GM18907 (cell line): ENCODE results near the gene KIF17.
"Not testable (repeated sequence)": the region's sequence is repeated elsewhere in the genome, so short reads cannot be mapped to it uniquely, and the experiment has no call there.

Source experiments
- ATAC-seq: cut with Tn5 transposase; IDR thresholded peaks from one replicate; pipeline ENCODE4 v1.9.1; 2021; ENCODE audit warnings: mild to moderate bottlenecking, moderate library complexity; ENCODE audit not compliant: unreplicated experiment

The KIF17 gene

GRCh38 chr1:20693623-20694022 is 24.2 kb downstream of the KIF17 start:
- no peak for ATAC-seq

- ATAC-seq, result no peak
Observed at GRCh38 chr1:20691872-20692271, 25.9 kb downstream of the KIF17 start.

DNA sequence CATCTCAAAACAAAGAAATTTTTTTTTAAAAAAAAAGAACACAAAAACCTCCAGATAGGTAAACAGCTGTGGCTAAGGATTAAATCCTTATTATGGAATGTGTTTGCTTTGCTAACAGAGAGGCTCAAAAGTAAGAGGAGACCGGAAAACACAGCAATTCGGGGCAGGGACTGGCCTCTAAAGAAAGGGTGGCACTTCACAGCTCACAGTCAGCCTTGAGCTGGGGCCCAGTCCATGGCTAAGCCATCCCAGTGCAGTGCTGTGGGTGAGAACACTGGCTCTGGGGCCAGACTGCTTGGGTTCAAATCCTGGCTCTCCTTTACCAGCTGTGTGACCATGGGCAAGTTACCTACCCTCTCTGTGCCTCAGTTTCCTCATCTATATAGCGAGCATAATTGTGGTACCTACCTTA is 28.2 kb downstream of the KIF17 start:
- no peak for ATAC-seq

DNA sequence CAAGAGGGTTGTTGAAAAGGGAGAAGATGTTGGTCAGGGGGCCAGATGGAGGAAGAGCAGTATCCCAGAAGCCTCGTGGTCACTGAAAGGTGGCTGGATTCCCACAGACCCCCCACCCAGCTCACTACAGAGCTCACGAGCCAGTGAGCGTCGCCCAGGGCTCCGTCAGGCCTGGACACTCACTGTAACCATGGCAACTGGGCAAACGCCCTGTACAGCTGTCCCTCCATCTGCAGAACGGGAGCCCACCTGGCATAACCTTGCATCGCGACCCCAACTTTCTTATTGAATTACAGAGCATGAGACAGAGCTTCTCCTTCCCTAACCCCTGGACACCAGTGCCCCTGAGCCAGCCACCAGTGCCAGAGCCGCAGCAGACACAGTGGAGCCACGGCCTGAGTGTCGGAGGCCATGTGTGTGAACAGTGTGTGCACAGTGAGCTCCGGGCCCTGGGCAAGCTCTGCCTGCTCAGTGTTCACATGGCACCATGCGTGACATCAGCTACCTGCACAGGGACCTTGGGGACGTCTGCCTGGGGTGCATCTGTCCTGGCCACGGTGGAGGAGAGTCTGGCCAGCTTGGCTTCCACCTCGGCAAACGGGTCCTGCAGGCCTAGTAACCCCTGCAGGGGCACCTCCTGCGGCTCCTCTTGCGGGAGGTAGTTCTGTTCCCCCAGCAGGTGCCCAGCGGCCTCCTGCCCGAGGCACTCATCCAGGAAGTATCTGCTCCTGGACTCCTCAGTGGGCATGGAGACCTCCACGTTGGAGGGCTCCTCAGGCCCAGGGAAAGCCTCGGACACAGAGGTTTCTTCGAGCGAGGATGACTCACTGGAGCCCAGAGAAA is 30.7 kb downstream of the KIF17 start:
- ATAC-seq, result no peak

DNA sequence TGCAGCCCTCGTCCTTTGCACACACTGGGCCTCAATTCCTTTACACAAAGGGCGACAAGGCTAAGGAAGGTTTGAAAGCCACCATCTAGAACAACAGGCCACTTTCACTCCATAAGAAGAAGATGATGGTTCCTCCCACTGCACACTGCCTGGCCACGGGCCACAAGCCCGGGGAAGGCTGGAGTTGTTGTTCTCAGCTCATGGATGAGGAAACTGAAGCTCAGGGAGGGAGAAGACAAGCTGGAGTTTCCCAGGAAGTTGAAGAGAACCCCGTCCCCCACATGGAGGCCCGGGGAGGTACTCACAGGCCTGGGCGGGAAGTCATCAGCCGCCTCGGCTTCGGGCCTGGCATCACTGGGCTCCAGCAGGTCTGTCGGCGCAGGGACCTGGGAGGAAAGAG is 32.1 kb downstream of the KIF17 start:
- no peak for ATAC-seq

- no peak for ATAC-seq
Observed at GRCh38 chr1:20685099-20685662, 32.6 kb downstream of the KIF17 start.

DNA sequence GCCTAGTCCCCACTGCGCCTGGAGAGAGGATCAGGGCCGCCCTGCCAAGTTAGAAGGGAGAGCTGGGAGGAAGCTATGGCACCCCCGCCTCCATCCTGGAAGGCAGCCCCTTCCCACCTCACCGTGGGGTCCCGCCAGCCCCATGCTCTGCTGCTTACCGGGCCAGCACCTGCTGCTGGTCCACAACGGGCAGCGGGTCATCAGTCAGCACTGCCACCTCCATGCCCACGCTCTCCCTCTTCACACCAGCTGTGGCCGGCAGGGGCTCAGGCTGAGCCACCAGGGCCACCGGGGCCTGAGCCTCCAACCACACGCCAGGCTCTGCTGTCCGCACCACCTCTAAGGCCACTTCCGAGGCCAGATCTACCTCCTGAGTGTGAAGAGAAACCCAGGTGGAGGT is 33.2 kb downstream of the KIF17 start:
- ATAC-seq, result no peak

GRCh38 chr1:20684050-20684620 is 33.7 kb downstream of the KIF17 start:
- no peak for ATAC-seq

DNA sequence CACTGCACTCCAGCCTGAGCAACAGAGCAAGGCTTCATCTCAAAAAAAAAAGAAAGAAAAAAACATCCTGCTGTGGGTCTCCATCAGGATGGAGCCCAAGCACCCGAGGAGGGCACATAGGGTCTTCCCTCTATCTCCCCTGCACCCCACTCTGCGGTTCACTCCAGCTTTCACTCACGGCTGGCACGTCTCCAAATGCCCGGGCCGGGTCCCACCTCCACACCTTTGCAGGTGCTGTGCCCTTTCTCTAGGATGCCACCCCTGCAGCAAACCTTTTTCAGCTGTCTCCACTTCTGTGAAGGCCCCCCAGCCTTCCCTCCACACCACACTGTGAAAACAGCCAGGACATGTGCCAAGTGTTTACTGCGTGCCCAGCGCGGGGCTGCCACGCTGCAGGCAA is 34.2 kb downstream of the KIF17 start:
- ATAC-seq, result no peak

GRCh38 chr1:20682571-20683236 is 35.1 kb downstream of the KIF17 start:
- ATAC-seq, result no peak

- no peak for ATAC-seq
Observed at GRCh38 chr1:20681999-20682398, 35.8 kb downstream of the KIF17 start.

- ATAC-seq, result no peak
Observed at GRCh38 chr1:20680269-20680668, 37.5 kb downstream of the KIF17 start.

DNA sequence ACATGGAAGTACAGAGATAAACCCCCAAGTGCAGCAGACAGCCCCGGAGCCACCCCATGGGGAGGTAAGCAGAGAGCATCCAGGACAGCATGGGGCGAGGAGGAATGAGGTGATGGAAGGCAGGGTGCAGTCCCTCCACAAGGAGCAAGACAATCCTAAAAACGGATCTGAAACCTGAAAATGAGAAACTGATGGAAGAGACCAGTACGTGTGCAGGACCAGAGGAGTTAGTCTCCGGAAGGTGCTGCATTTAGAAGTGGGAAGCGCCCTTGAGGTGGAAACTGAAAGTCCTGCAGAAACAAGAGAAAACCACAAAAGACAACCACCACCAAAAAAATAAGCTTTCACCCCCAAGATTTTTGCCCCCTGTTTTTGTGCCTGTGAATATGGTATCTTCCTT is 39.2 kb downstream of the KIF17 start:
- no peak for ATAC-seq

DNA sequence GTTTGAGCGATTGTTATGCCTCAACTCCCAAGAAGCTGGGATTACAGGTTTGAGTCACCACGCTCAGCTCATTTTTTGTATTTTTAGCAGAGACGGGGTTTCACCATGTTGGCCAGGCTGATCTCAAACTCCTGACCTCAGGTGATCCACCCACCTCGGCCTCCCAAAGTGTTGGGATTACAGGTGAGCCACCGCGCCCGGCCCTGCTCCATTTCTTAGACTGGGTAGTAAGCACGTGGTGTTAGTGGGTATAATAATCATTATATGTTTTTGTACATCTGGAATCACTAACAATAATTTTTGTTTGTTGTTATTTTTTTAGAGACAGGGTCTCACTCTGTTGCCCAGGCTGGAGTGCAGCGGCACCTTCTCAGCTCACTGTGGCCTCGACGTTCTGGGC is 44.2 kb downstream of the KIF17 start:
- not testable (repeated sequence) for ATAC-seq

DNA sequence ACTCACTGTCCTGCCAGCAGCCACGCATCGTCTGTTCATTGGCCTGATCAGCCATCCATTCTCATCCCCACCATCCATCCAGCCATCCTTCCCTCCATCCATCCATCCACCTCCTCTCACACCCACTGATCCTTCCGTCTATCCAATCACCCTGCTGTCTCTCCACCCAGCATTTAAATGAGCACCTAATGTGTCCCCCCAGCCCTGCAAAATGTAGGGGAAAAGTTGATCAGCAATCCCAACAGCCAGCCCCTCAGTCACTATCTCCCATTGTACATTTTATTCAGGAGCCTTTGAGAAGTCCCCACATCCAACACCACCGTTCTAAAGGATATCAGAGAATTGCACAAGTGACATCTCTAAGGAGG is 45.6 kb downstream of the KIF17 start:
- no peak for ATAC-seq

DNA sequence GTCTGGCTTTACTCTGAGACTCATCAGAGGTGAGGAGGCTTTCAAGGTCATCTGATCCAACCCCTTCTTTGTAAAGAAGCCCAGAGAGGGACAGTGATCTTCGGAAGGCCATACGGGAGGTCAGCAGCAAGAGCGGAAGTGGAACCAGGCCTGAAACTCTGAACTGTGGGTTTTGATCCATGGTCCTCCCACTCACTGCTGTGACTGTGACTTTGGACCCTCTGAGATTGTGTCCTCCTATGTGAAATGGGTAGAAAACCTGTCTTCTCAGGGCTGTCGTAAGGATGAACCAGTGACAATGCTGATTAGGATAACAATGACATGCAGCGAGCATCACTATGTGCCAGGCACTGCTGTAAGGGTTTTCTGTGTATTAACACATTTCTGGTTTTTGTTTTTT is 46.9 kb downstream of the KIF17 start:
- ATAC-seq, result no peak

DNA sequence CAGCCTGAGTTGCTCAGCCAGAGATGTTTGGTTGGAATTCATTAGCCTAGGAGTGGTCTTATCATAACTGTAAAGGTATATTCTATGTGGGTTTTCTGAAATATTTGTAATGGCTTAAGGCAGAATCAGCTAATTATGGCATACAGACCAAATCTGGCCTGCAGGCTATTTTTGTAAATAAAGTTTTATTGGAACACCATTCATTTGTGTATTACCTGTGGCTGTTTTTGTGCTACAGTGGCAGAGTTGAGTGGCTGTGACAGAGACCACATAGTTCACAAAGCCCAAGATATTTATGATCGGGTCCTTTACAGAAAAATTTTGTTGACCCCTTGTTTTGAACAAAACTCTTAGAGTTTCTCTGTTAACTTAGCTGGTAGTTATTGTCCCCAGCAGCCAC is 49.2 kb downstream of the KIF17 start:
- no peak for ATAC-seq

GRCh38 chr1:20666804-20667203 is 51.0 kb downstream of the KIF17 start:
- ATAC-seq, result no peak

DNA sequence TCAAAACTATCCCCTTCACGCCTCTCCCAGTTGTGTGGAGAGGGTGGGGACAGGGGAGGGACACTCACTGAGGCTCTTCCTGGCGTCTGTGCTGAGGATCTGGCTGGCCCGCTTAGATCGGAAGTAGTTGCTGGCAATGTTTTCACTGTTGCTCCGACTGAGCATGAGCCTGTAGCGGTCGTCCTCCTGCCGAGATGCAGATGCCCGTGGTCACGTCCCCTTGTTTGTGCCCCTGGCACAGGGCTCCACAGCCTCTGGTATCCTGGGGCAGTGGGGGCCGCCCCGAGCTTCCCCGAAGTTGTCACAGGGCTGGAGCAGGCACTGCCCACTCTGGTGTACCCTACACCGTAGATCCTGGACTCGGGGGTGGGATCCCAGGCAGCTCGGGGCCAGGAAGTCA is 51.7 kb downstream of the KIF17 start:
- ATAC-seq, result no peak

DNA sequence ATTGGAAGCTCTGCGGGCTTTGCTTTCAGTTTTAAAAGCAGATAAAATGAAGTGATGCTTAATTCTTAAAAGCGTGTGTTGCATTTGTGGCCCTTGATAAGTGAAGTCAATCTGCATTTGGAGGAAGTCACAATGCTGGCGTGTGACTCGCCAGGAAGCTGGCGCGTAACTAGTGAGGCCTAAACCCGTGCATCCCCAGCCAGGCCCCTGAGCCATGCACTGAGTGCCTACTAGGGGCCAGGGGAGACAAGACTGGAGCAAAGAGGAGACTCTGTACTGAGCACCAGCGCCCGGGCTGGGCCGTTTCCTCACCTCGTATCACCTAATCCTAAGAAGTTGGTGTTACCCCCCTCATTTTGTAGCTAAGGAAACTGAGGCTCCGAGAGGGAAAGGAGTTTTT is 52.1 kb downstream of the KIF17 start:
- no peak for ATAC-seq

DNA sequence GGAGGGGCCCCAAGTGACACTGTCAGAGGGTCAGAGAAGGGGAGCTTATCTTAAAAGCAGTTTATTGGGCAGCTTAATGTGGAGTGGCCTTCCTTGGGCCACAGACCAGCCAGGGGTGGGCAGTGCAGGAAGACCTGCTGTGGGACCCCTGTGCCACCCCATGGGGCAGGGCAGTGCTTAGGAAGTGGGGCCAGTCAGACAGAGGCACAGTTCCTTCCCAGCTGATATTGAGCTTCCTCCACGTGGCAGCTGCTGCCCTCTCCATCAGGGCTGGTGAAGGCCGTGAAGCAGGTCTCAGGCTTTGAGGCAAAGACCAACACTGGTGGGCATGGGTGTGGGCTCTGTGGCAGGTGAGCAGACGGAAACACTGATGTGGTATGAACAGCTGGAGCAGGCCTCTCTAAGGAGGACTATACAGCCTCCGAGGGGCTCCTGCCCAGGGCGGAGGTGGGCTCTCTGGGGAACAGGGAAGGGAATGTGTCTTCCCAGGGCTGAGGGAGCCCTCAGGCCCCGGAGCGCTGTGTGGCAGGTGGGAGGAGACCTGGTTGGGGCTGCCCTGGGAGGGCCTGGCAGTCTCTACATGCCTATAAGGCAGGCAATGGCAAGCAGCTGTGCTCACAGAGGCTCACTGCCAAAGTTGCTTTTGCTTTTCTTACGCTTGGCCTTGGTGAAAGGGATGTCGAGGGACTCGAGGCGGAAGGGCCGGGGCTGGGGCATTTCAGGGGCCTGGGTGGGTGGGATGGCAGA is 53.7 kb downstream of the KIF17 start:
- ATAC-seq, result no peak
